Thyroid gland (tissue), 4 donors: ENCODE results near the gene CACNA1E.

Experiments used
- POLR2A ChIP-seq, 2 donors: fragments of 450-650 bp; IDR thresholded peaks; one replicate each; pipeline ENCODE4 v1.6.1; 2017; ENCODE audit warnings: antibody characterized with exemption in 2 of 2, mild to moderate bottlenecking in 2 of 2, moderate library complexity in 1 of 2
- TF ChIP-seq, protein P1 (sequence below), 6 experiments: fragments of 200-600 bp in 3 of 6; fragments of 450-650 bp in 3 of 6; sonication (generic) in 3 of 6; IDR thresholded peaks; one replicate each; pipeline ENCODE4 v1.5.1; 2016 to 2019; ENCODE audit warnings: antibody characterized with exemption in 6 of 6, mild to moderate bottlenecking in 2 of 6, inconsistent platforms in 1 of 6, moderate library complexity in 1 of 6

DNA sequence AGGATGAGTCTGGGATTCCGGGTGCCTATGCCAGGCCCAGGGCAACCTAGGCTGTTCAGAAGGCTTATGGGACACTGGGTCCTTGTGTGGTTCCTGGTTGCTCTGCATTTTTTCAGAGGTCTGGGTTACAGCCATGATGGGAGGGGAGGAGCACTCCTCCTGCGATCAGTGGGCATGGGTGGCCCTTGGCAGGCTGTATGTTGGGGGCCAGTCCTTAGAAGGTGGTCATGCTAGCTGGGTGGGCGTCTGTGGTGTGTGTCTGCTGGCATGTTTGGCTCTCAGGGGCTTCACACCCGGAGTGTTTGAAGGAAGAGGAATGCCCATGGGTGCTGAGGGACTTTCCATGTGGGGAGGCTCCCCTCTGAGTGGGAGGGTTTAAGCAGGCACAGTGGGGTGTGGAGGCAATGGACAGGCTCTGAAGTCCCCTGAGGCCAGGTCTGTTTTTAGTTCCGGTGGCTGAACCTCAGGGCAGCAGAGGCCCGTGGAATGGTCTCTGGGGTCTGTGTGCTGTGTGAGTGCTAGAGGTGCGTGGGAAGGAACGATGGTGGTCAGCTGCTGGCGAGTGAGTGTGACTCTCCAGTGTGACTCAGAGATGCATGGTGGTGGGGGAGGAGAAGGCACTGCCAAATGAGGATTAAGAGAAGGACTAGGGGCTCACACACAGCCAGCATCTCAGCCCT lies 25.3 kb downstream of the CACNA1E start:
- TF ChIP-seq, protein P1, sequence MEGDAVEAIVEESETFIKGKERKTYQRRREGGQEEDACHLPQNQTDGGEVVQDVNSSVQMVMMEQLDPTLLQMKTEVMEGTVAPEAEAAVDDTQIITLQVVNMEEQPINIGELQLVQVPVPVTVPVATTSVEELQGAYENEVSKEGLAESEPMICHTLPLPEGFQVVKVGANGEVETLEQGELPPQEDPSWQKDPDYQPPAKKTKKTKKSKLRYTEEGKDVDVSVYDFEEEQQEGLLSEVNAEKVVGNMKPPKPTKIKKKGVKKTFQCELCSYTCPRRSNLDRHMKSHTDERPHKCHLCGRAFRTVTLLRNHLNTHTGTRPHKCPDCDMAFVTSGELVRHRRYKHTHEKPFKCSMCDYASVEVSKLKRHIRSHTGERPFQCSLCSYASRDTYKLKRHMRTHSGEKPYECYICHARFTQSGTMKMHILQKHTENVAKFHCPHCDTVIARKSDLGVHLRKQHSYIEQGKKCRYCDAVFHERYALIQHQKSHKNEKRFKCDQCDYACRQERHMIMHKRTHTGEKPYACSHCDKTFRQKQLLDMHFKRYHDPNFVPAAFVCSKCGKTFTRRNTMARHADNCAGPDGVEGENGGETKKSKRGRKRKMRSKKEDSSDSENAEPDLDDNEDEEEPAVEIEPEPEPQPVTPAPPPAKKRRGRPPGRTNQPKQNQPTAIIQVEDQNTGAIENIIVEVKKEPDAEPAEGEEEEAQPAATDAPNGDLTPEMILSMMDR (IDR thresholded peaks at IDR 0.05): no peak
- TF ChIP-seq POLR2A (IDR thresholded peaks at IDR 0.05): no peak
